ENCODE measurements around the gene PPP2R3A.

The PPP2R3A gene

GRCh38 chr3:136171097-136171542 lies 205.6 kb downstream of the PPP2R3A start:
- Mint-ChIP-seq H3K4me1 (peaks cover 15% of the 10 kb centered on the region), H3K27ac (peak overlapping the region; percentile 64), H3K36me3 (ENCODE audit: low read depth) (peaks cover 32% of the 10 kb centered on the region), H3K9me3 (peaks cover 24% of the 10 kb centered on the region), H3K27me3 (ENCODE audit: low read depth, poor library complexity) (no peaks in the 10 kb centered on the region), H3K4me3 (no peak overlapping the region)
- TF ChIP-seq CTCF (IDR thresholded peaks at IDR 0.05): no peak
- no peak for DNase-seq

GRCh38 chr3:136173939-136174490 lies 208.5 kb downstream of the PPP2R3A start:
- no peak overlapping the region for H3K27ac Mint-ChIP-seq
- H3K27me3 Mint-ChIP-seq (ENCODE audit: low read depth, poor library complexity): no peaks in the 10 kb centered on the region
- H3K9me3 Mint-ChIP-seq: peaks cover 13% of the 10 kb centered on the region
- no peak overlapping the region for H3K4me3 Mint-ChIP-seq
- no peak for DNase-seq
- peaks cover 17% of the 10 kb centered on the region for H3K36me3 Mint-ChIP-seq (ENCODE audit: low read depth)
- no peaks in the 10 kb centered on the region for H3K4me1 Mint-ChIP-seq
- TF ChIP-seq CTCF (IDR thresholded peaks at IDR 0.05): no peak

- Mint-ChIP-seq H3K4me3 (no peak overlapping the region), H3K4me1 (peaks cover 13% of the 10 kb centered on the region), H3K27me3 (ENCODE audit: low read depth, poor library complexity) (no peaks in the 10 kb centered on the region), H3K9me3 (peaks cover 26% of the 10 kb centered on the region), H3K27ac (no peak overlapping the region), H3K36me3 (ENCODE audit: low read depth) (peaks cover 32% of the 10 kb centered on the region)
- no peak for DNase-seq
- no peak for TF ChIP-seq CTCF (IDR thresholded peaks at IDR 0.05)
These were observed 212.3 kb downstream of the PPP2R3A start for GRCh38 chr3:136177876-136178275.

- no peak overlapping the region for H3K27ac Mint-ChIP-seq
- peaks cover 52% of the 10 kb centered on the region for H3K36me3 Mint-ChIP-seq (ENCODE audit: low read depth)
- no peak for DNase-seq
- H3K27me3 Mint-ChIP-seq (ENCODE audit: low read depth, poor library complexity): no peaks in the 10 kb centered on the region
- H3K9me3 Mint-ChIP-seq: peaks cover 43% of the 10 kb centered on the region
- H3K4me1 Mint-ChIP-seq: peaks cover 22% of the 10 kb centered on the region
- no peak overlapping the region for H3K4me3 Mint-ChIP-seq
- TF ChIP-seq CTCF (IDR thresholded peaks at IDR 0.05): no peak
These were observed 216.2 kb downstream of the PPP2R3A start for GRCh38 chr3:136181741-136182140.

GRCh38 chr3:136184703-136185102 lies 219.2 kb downstream of the PPP2R3A start:
- DNase-seq: no peak
- Mint-ChIP-seq H3K4me3 (no peak overlapping the region), H3K27ac (no peak overlapping the region), H3K36me3 (ENCODE audit: low read depth) (peaks cover 67% of the 10 kb centered on the region), H3K27me3 (ENCODE audit: low read depth, poor library complexity) (no peaks in the 10 kb centered on the region), H3K4me1 (peaks cover 40% of the 10 kb centered on the region), H3K9me3 (peaks cover 38% of the 10 kb centered on the region)
- TF ChIP-seq CTCF (IDR thresholded peaks at IDR 0.05): no peak

GRCh38 chr3:136186344-136186743 lies 220.8 kb downstream of the PPP2R3A start:
- no peaks in the 10 kb centered on the region for H3K27me3 Mint-ChIP-seq (ENCODE audit: low read depth, poor library complexity)
- H3K9me3 Mint-ChIP-seq: peaks cover 49% of the 10 kb centered on the region
- peaks cover 44% of the 10 kb centered on the region for H3K4me1 Mint-ChIP-seq
- no peak for DNase-seq
- TF ChIP-seq CTCF (IDR thresholded peaks at IDR 0.05): no peak
- H3K27ac Mint-ChIP-seq: peak overlapping the region; percentile 80
- peaks cover 78% of the 10 kb centered on the region for H3K36me3 Mint-ChIP-seq (ENCODE audit: low read depth)
- H3K4me3 Mint-ChIP-seq: no peak overlapping the region
